GM18502 (cell line): ENCODE results near the gene PMF1.
"Not testable (repeated sequence)": the region's sequence is repeated elsewhere in the genome, so short reads cannot be mapped to it uniquely, and the experiment has no call there.

ENCODE experiments used
- ATAC-seq: cut with Tn5 transposase; IDR thresholded peaks from one replicate; pipeline ENCODE4 v1.9.1; 2021; ENCODE audit warnings: mild to moderate bottlenecking; ENCODE audit not compliant: unreplicated experiment, poor library complexity

Gene PMF1

GRCh38 chr1:156194300-156194652, 18.5 kb upstream of the PMF1 start:
- ATAC-seq, result peak; percentile 14

- ATAC-seq, result no peak
These were observed 17.0 kb upstream of the PMF1 start for GRCh38 chr1:156195853-156196252.

GRCh38 chr1:156196445-156196844, 16.4 kb upstream of the PMF1 start:
- no peak for ATAC-seq

- ATAC-seq, result no peak
These were observed 13.9 kb upstream of the PMF1 start for GRCh38 chr1:156198831-156199349.

- no peak for ATAC-seq
These were observed 12.8 kb upstream of the PMF1 start for GRCh38 chr1:156200044-156200443.

GRCh38 chr1:156203331-156203730, 9.5 kb upstream of the PMF1 start:
- ATAC-seq, result no peak

- no peak for ATAC-seq
These were observed 8.1 kb upstream of the PMF1 start for GRCh38 chr1:156204686-156205085.

GRCh38 chr1:156211243-156211642, 1.6 kb upstream of the PMF1 start:
- no peak for ATAC-seq

GRCh38 chr1:156212130-156212529, 677 bp upstream of the PMF1 start:
- no peak for ATAC-seq

GRCh38 chr1:156213644-156213966, 798 bp downstream of the PMF1 start:
- ATAC-seq, result no peak

GRCh38 chr1:156214024-156214748, 1.4 kb downstream of the PMF1 start:
- ATAC-seq, result no peak

- ATAC-seq, result not testable (repeated sequence)
These were observed 3.7 kb downstream of the PMF1 start for GRCh38 chr1:156216361-156217086.

- ATAC-seq, result no peak
These were observed 5.1 kb downstream of the PMF1 start for GRCh38 chr1:156217871-156218270.

- ATAC-seq, result no peak
These were observed 7.4 kb downstream of the PMF1 start for GRCh38 chr1:156220226-156220625.

- no peak for ATAC-seq
These were observed 9.3 kb downstream of the PMF1 start for GRCh38 chr1:156221986-156222692.

GRCh38 chr1:156225677-156226014, 12.8 kb downstream of the PMF1 start:
- ATAC-seq, result no peak

- ATAC-seq, result peak; percentile 69
These were observed 13.3 kb downstream of the PMF1 start for GRCh38 chr1:156226116-156226538.

GRCh38 chr1:156226782-156227181, 14.0 kb downstream of the PMF1 start:
- ATAC-seq, result no peak

GRCh38 chr1:156228501-156228900, 15.7 kb downstream of the PMF1 start:
- no peak for ATAC-seq

- ATAC-seq, result no peak
These were observed 17.1 kb downstream of the PMF1 start for GRCh38 chr1:156229809-156230472.

GRCh38 chr1:156230473-156230837, 17.6 kb downstream of the PMF1 start:
- no peak for ATAC-seq
